ENCODE measurements around the gene TAGLN3. TPM values are rescaled to one million over a fixed set of nuclear protein-coding genes. Genes with fewer than 3 reads are reported as not detected.
A peak's percentile ranks its signal among the peaks of the same experiment; 100 is the strongest.

The TAGLN3 gene
- total RNA-seq, 4 donors from 2014 or later = 0.65 TPM; not detected in 3

GRCh38 chr3:112002096-112002971 is 3.6 kb downstream of the TAGLN3 start:
- DNase-seq (ENCODE audit: low spot score) (no peak), ATAC-seq (ENCODE audit: low FRiP score) (peak; percentile 45)
- TF ChIP-seq CTCF (IDR thresholded peaks at IDR 0.05) = no peak

- TF ChIP-seq CTCF (IDR thresholded peaks at IDR 0.05) = no peak
- no peak for DNase-seq (ENCODE audit: low spot score)
- ATAC-seq (ENCODE audit: low FRiP score) = no peak
Measured at GRCh38 chr3:112003321-112004080, 4.8 kb downstream of the TAGLN3 start.

GRCh38 chr3:112004187-112004586 is 5.5 kb downstream of the TAGLN3 start:
- no peak for ATAC-seq (ENCODE audit: low FRiP score)
- TF ChIP-seq CTCF (IDR thresholded peaks at IDR 0.05) = no peak
- DNase-seq (ENCODE audit: low spot score) = no peak

- no peak for DNase-seq (ENCODE audit: low spot score)
- ATAC-seq (ENCODE audit: low FRiP score) = no peak
- no peak for TF ChIP-seq CTCF (IDR thresholded peaks at IDR 0.05)
Measured at GRCh38 chr3:112004669-112005068, 5.9 kb downstream of the TAGLN3 start.

GRCh38 chr3:112005091-112005672 is 6.5 kb downstream of the TAGLN3 start:
- TF ChIP-seq CTCF (IDR thresholded peaks at IDR 0.05) = no peak
- ATAC-seq (ENCODE audit: low FRiP score) (no peak), DNase-seq (ENCODE audit: low spot score) (no peak)

- ATAC-seq (ENCODE audit: low FRiP score) (no peak), DNase-seq (ENCODE audit: low spot score) (no peak)
- no peak for TF ChIP-seq CTCF (IDR thresholded peaks at IDR 0.05)
Measured at GRCh38 chr3:112007633-112008032, 8.9 kb downstream of the TAGLN3 start.

All from omental fat pad (tissue), 4 donors.